OCI-LY1 (cell line): Measurements from ENCODE around the gene COPS3.

Experiments used
- H2AFZ ChIP-seq: fragments of 200-600 bp; sonication (generic), shearing (Covaris generic); 2 replicates; pipeline ENCODE4 v1.6.0; 2014; ENCODE audit warnings: antibody characterized with exemption, mild to moderate bottlenecking, low read length
- H3F3A ChIP-seq: fragments of 200-600 bp; sonication (generic), shearing (Covaris generic); 2 replicates; pipeline ENCODE4 v1.6.0; 2014; ENCODE audit warnings: mild to moderate bottlenecking, antibody characterized with exemption, low read length, moderate library complexity; ENCODE audit not compliant: insufficient read depth
- H3K27ac ChIP-seq: fragments of 200-600 bp; sonication (generic); 2 replicates; pipeline ENCODE4 v1.5.1; 2014; ENCODE audit warnings: low read length, mixed run types, mild to moderate bottlenecking, low read depth; ENCODE audit not compliant: poor library complexity, severe bottlenecking
- H3K27me3 ChIP-seq: fragments of 200-600 bp; sonication (generic); 2 replicates; pipeline ENCODE4 v1.6.0; 2014; ENCODE audit warnings: antibody characterized with exemption, mild to moderate bottlenecking, low read length, moderate library complexity; ENCODE audit not compliant: insufficient read depth
- H3K36me3 ChIP-seq: fragments of 200-600 bp; sonication (generic); 2 replicates; pipeline ENCODE4 v1.6.1; 2014; ENCODE audit warnings: mild to moderate bottlenecking, antibody characterized with exemption, low read length, moderate library complexity, mixed read lengths; ENCODE audit not compliant: insufficient read depth
- H3K4me1 ChIP-seq: fragments of 200-600 bp; sonication (generic); 2 replicates; pipeline ENCODE4 v1.5.1; 2014; ENCODE audit warnings: mild to moderate bottlenecking, low read length, moderate library complexity; ENCODE audit not compliant: insufficient read depth, severe bottlenecking
- H3K4me2 ChIP-seq: fragments of 200-600 bp; sonication (generic), shearing (Covaris generic); 2 replicates; pipeline ENCODE4 v1.6.1; 2014; ENCODE audit warnings: low read length
- H3K4me3 ChIP-seq: fragments of 200-600 bp; sonication (generic); 2 replicates; pipeline ENCODE4 v1.5.1; 2014; ENCODE audit warnings: low read length, low read depth, mild to moderate bottlenecking, mixed read lengths; ENCODE audit not compliant: poor library complexity, severe bottlenecking
- H3K79me2 ChIP-seq: fragments of 200-600 bp; shearing (Covaris generic); 2 replicates; pipeline ENCODE4 v1.6.1; 2016; ENCODE audit warnings: mixed run types, low read length, mixed read lengths; ENCODE audit not compliant: insufficient read depth
- H3K9ac ChIP-seq: fragments of 200-600 bp; sonication (generic), shearing (Covaris generic); 2 replicates; pipeline ENCODE4 v1.6.1; 2014; ENCODE audit warnings: mild to moderate bottlenecking, low read length, mixed read lengths
- H3K9me2 ChIP-seq: fragments of 200-600 bp; sonication (generic), shearing (Covaris generic); 2 replicates; pipeline ENCODE4 v1.6.1; 2014; ENCODE audit warnings: low read depth, mild to moderate bottlenecking, low read length, mixed read lengths
- H3K9me3 ChIP-seq: fragments of 200-600 bp; shearing (Covaris generic); 2 replicates; pipeline ENCODE4 v1.6.1; 2014; ENCODE audit warnings: low read length, mixed read lengths
- H4K20me1 ChIP-seq: fragments of 200-600 bp; sonication (generic), shearing (Covaris generic); 2 replicates; pipeline ENCODE4 v1.6.0; 2016; ENCODE audit warnings: mild to moderate bottlenecking, low read length; ENCODE audit not compliant: insufficient read depth
- EZH2 ChIP-seq: fragments of 200-600 bp; sonication (generic), shearing (Covaris generic); IDR thresholded peaks from 2 replicates; pipeline ENCODE4 v1.8.0; 2017; ENCODE audit warnings: borderline replicate concordance, mixed run types, mild to moderate bottlenecking, antibody characterized with exemption, low read length, moderate library complexity, mixed read lengths
- TF ChIP-seq, protein P1 (sequence below): fragments of 200-600 bp; sonication (generic), shearing (Covaris generic); IDR thresholded peaks from 2 replicates; pipeline ENCODE4 v1.5.1; 2017; ENCODE audit warnings: mild to moderate bottlenecking, antibody characterized with exemption, low read length, moderate library complexity, mixed read lengths

Gene COPS3

DNA sequence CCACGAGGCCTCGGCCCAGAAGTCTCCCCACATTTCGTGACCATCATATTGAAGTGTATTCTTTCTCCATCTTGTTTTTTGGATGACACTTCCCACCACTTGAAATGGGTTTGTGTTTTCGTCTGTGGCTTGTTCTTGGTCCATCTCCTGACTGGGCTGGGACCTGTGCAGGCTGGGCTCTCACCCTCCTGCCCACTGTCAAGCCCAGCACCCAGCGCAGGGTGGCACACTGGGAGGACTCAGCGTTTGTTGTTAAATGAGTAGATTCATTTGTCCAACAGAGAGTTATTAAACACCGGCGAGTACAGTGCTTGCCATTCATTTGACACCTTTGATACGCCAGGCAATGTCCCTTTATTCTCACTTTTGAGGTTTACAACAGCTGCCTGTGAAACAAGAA lies 44.8 kb upstream of the COPS3 start:
- Histone ChIP-seq H3K4me2 (no peak overlapping the region), H4K20me1 (no peaks in the 10 kb centered on the region)
- TF ChIP-seq, protein P1, sequence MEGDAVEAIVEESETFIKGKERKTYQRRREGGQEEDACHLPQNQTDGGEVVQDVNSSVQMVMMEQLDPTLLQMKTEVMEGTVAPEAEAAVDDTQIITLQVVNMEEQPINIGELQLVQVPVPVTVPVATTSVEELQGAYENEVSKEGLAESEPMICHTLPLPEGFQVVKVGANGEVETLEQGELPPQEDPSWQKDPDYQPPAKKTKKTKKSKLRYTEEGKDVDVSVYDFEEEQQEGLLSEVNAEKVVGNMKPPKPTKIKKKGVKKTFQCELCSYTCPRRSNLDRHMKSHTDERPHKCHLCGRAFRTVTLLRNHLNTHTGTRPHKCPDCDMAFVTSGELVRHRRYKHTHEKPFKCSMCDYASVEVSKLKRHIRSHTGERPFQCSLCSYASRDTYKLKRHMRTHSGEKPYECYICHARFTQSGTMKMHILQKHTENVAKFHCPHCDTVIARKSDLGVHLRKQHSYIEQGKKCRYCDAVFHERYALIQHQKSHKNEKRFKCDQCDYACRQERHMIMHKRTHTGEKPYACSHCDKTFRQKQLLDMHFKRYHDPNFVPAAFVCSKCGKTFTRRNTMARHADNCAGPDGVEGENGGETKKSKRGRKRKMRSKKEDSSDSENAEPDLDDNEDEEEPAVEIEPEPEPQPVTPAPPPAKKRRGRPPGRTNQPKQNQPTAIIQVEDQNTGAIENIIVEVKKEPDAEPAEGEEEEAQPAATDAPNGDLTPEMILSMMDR: no peak

DNA sequence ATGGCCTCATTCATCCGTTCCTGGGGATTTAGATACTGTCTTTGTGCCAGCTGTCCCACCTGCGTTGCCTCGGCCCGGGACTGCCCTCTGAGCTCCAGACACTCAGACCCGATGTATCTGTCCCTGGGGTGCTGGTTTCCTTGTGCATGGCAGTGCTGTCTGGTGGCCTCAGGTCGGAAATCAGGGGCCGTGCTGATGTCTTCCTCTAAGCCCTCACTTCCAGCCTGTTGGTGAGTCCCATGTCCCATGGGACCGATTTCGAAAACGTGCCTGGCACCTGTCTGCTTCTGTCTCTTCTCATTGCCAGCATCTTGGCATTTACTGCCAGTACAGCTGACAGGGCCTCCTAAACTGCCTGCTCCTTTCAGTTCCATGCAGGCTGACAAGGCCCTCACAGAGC lies 44.2 kb upstream of the COPS3 start:
- Histone ChIP-seq H3K9me2 (no peaks in the 10 kb centered on the region), H3K27ac (no peak overlapping the region), H3K4me2 (no peak overlapping the region), H3K27me3 (no peaks in the 10 kb centered on the region), H3F3A (no peaks in the 10 kb centered on the region), H3K4me1 (no peaks in the 10 kb centered on the region), H3K79me2 (no peaks in the 10 kb centered on the region), H3K9me3 (no peaks in the 10 kb centered on the region), H3K4me3 (no peak overlapping the region), H4K20me1 (no peaks in the 10 kb centered on the region), H3K9ac (no peak overlapping the region), H2AFZ (no peak overlapping the region), H3K36me3 (peaks cover 8% of the 10 kb centered on the region; the same call in 1 of the 2 replicates)
- TF ChIP-seq EZH2: no peak
- TF ChIP-seq, protein P1: no peak

More for the DNA sequence above, 44.8 kb upstream of the COPS3 start:
- Histone ChIP-seq H3K9me3 (no peaks in the 10 kb centered on the region), H3K4me3 (no peak overlapping the region), H3F3A (no peaks in the 10 kb centered on the region), H3K27ac (no peak overlapping the region), H3K79me2 (no peaks in the 10 kb centered on the region), H2AFZ (no peak overlapping the region), H3K4me1 (no peaks in the 10 kb centered on the region), H3K9ac (no peak overlapping the region), H3K36me3 (peaks cover 8% of the 10 kb centered on the region; the same call in 1 of the 2 replicates), H3K27me3 (no peaks in the 10 kb centered on the region), H3K9me2 (no peaks in the 10 kb centered on the region)

DNA sequence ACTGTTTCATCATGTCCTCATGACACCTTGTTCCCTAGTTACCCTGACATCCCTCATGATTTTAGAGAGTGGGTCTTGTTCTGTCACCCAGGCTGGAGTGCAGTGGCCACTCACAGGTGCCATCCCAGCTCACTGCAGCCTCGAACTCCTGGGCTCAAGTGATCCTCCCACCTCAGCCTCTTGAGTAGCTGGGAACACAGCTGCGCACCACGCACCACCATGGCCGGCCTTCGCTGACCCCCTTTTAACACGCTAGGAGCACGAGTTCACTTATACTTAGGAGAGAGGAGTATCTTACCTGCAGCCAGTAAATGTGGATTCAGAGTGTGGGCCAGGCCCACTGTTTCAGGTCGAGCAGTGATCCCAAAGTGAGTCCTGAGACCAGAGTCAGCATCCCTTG lies 43.6 kb upstream of the COPS3 start:
- H3K4me2 ChIP-seq: no peak overlapping the region
- no peaks in the 10 kb centered on the region for H3K4me1 ChIP-seq
- no peaks in the 10 kb centered on the region for H3K79me2 ChIP-seq
- H3K4me3 ChIP-seq: no peak overlapping the region
- H4K20me1 ChIP-seq: no peaks in the 10 kb centered on the region
- no peak for TF ChIP-seq EZH2
- TF ChIP-seq, protein P1: no peak
- no peak overlapping the region for H3K9ac ChIP-seq
- H2AFZ ChIP-seq: no peak overlapping the region
- H3K27me3 ChIP-seq: no peaks in the 10 kb centered on the region
- H3K9me3 ChIP-seq: no peaks in the 10 kb centered on the region
- H3K36me3 ChIP-seq: peaks cover 8% of the 10 kb centered on the region; the same call in 1 of the 2 replicates
- no peak overlapping the region for H3K27ac ChIP-seq
- H3F3A ChIP-seq: no peaks in the 10 kb centered on the region
- H3K9me2 ChIP-seq: no peaks in the 10 kb centered on the region
